Mucosa of gallbladder (tissue), 1 donor: Measurements from ENCODE around the gene SMURF1. TPM values are rescaled to one million over a fixed set of nuclear protein-coding genes. Genes with fewer than 3 reads are reported as not detected.

Source experiments
- DNase-seq: peaks from one replicate; pipeline ENCODE4 v3.0.0-alpha.2; 2020; ENCODE audit warnings: low spot score
- total RNA-seq: library from RNA; stranded (reverse); gene quantifications from one replicate; pipeline ENCODE4 v1.2.1, GENCODE V29; 2021
- donor health status: DM: no; HTN: no; CAD: no.

Gene SMURF1
- total RNA-seq, 1 donor from 2014 or later: 32.9 TPM

- no peak for DNase-seq
Measured at GRCh38 chr7:99098286-99098823, 45.6 kb downstream of the SMURF1 start.

- DNase-seq: no peak
Measured at GRCh38 chr7:99097730-99098129, 46.2 kb downstream of the SMURF1 start.

- no peak for DNase-seq
Measured at GRCh38 chr7:99096124-99096887, 47.6 kb downstream of the SMURF1 start.

- DNase-seq: no peak
Measured at GRCh38 chr7:99095698-99096097, 48.2 kb downstream of the SMURF1 start.

- DNase-seq: no peak
Measured at GRCh38 chr7:99094401-99094800, 49.5 kb downstream of the SMURF1 start.

- peak; percentile 56 for DNase-seq
Measured at GRCh38 chr7:99092064-99092720, 51.7 kb downstream of the SMURF1 start.

- DNase-seq: no peak
Measured at GRCh38 chr7:99090771-99091542, 53.0 kb downstream of the SMURF1 start.

- no peak for DNase-seq
Measured at GRCh38 chr7:99089914-99090629, 53.8 kb downstream of the SMURF1 start.

GRCh38 chr7:99086944-99087343, 57.0 kb downstream of the SMURF1 start:
- no peak for DNase-seq

GRCh38 chr7:99086532-99086931, 57.4 kb downstream of the SMURF1 start:
- no peak for DNase-seq

- no peak for DNase-seq
Measured at GRCh38 chr7:99083733-99084132, 60.2 kb downstream of the SMURF1 start.

GRCh38 chr7:99083068-99083651, 60.7 kb downstream of the SMURF1 start:
- no peak for DNase-seq

- DNase-seq: no peak
Measured at GRCh38 chr7:99080679-99081078, 63.2 kb downstream of the SMURF1 start.

GRCh38 chr7:99079104-99079503, 64.8 kb downstream of the SMURF1 start:
- DNase-seq: no peak

- no peak for DNase-seq
Measured at GRCh38 chr7:99078416-99078815, 65.5 kb downstream of the SMURF1 start.

GRCh38 chr7:99076615-99077014, 67.3 kb downstream of the SMURF1 start:
- DNase-seq: no peak

GRCh38 chr7:99073839-99074446, 70.0 kb downstream of the SMURF1 start:
- no peak for DNase-seq

- no peak for DNase-seq
Measured at GRCh38 chr7:99072126-99072525, 71.8 kb downstream of the SMURF1 start.

GRCh38 chr7:99070361-99070760, 73.5 kb downstream of the SMURF1 start:
- DNase-seq: no peak

- no peak for DNase-seq
Measured at GRCh38 chr7:99061001-99061776, 82.7 kb downstream of the SMURF1 start.
